ENCODE data around the gene TMPRSS13.

Gene TMPRSS13

GRCh38 chr11:117852309-117852708 is 76.9 kb downstream of the TMPRSS13 start:
- no peak for DNase-seq (ENCODE audit: low read depth)

GRCh38 chr11:117851852-117852251 is 77.3 kb downstream of the TMPRSS13 start:
- no peak for DNase-seq (ENCODE audit: low read depth)

GRCh38 chr11:117851106-117851505 is 78.1 kb downstream of the TMPRSS13 start:
- DNase-seq (ENCODE audit: low read depth), result no peak

Data from EH (cell line).